ENCODE data around the gene CGNL1. TPM values are rescaled to one million over a fixed set of nuclear protein-coding genes. Genes with fewer than 3 reads are reported as not detected.

CGNL1 gene, protein sequence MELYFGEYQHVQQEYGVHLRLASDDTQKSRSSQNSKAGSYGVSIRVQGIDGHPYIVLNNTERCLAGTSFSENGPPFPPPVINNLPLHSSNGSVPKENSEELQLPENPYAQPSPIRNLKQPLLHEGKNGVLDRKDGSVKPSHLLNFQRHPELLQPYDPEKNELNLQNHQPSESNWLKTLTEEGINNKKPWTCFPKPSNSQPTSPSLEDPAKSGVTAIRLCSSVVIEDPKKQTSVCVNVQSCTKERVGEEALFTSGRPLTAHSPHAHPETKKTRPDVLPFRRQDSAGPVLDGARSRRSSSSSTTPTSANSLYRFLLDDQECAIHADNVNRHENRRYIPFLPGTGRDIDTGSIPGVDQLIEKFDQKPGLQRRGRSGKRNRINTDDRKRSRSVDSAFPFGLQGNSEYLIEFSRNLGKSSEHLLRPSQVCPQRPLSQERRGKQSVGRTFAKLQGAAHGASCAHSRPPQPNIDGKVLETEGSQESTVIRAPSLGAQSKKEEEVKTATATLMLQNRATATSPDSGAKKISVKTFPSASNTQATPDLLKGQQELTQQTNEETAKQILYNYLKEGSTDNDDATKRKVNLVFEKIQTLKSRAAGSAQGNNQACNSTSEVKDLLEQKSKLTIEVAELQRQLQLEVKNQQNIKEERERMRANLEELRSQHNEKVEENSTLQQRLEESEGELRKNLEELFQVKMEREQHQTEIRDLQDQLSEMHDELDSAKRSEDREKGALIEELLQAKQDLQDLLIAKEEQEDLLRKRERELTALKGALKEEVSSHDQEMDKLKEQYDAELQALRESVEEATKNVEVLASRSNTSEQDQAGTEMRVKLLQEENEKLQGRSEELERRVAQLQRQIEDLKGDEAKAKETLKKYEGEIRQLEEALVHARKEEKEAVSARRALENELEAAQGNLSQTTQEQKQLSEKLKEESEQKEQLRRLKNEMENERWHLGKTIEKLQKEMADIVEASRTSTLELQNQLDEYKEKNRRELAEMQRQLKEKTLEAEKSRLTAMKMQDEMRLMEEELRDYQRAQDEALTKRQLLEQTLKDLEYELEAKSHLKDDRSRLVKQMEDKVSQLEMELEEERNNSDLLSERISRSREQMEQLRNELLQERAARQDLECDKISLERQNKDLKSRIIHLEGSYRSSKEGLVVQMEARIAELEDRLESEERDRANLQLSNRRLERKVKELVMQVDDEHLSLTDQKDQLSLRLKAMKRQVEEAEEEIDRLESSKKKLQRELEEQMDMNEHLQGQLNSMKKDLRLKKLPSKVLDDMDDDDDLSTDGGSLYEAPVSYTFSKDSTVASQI
- total RNA-seq (2021) = 32.5 and 34.6 TPM in 2 replicates
- long read RNA-seq, full-length matches to known transcripts = 1 of 81 reads
- long read RNA-seq, partial matches to known transcripts = 58 of 81 reads
- long read RNA-seq, other reads (novel, unspliced or antisense) = 22 of 81 reads

DNA sequence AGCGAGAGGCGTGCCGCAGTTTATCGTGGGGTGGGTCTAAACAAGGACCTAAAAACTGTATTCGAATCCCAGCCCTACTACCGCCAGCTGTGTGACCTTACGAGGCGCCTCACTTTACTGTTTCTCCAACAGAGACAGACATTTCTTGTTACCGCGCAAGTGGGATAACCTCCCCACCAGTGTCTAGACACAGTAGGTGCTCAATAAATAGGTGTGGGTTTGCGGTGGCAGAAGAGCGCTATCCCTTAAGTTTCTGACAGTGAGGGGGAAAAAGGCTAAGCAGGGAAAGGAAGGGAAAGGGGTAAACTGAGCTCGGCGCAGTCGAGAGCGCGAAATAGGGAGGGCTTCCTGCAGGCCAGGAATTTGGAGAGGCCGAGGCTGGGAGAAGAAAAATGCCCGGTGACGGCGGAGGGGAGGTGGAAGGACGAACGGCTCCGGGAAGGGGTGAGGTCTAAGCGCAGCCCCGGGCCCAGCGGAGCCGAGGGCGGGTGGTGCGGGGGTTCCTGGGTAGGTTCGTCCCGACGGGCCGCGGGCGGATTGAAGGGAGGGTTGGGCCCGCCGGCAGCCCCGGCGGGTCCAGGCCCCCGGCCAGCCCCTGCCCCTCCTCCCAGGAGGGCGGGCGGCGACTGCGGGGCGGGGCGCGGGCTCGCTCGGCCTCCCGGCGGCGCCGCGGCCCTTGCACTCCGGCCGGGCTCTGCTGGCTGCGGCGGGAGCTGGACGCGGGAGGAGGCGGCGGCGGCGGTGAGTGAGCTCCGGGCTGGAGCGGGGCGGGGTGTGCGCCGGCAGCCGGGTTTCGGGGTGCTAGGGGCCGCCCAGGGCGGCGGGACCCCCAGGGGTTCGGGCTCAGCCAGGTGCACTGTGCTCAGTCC, at the start of gene CGNL1:
TSS of gene CGNL1 (plus strand) at position 679 of the 869 bp plus-strand sequence. CDS start 61,495 bp downstream, outside the sequence.
- peak within 1 kb of the TSS; percentile 40 for H2AFZ ChIP-seq (ENCODE audit: low read length)
- DNase-seq = peak; percentile 58
- H3K79me2 ChIP-seq (ENCODE audit: insufficient read depth, low read length) = no peaks in the 10 kb centered on the region; the same call in 1 of the 2 replicates
- no peak within 1 kb of the TSS for H2BK20ac ChIP-seq (ENCODE audit: low read depth, low read length, poor library complexity, severe bottlenecking)
- H3K36me3 Mint-ChIP-seq (ENCODE audit: insufficient read depth in 1 of 3, low read depth in 3 of 3) = peaks cover 0 to 2% (median 0%) of the 10 kb centered on the region in 3 experiments; a peak in 2 of 7 replicates
- H3T11ph ChIP-seq (ENCODE audit: low read length) = no peak within 1 kb of the TSS
- H2BK5ac ChIP-seq (ENCODE audit: insufficient read length, low read length) = no peak within 1 kb of the TSS
- no peak within 1 kb of the TSS for H2BK15ac ChIP-seq (ENCODE audit: low read depth, low read length)
- H3K27ac Mint-ChIP-seq = peak within 1 kb of the TSS in 1 of 3 experiments; percentile 85; a peak in 4 of 7 replicates
- no peak within 1 kb of the TSS for H4K91ac ChIP-seq (ENCODE audit: insufficient read length, low read depth, low read length)
- no peak within 1 kb of the TSS for H4K8ac ChIP-seq (replicated peaks; ENCODE audit: insufficient read length, low read depth, low read length)
- H3K4me1 Mint-ChIP-seq = peaks cover 44 to 59% of the 10 kb centered on the region in 2 experiments
- peaks cover 14% of the 10 kb centered on the region for H3K23me2 ChIP-seq (ENCODE audit: insufficient read length, low read depth, low read length, poor library complexity, severe bottlenecking)
- H3K4ac ChIP-seq (ENCODE audit: low read depth, low read length) = no peak within 1 kb of the TSS
- H3K56ac ChIP-seq (ENCODE audit: insufficient read length, low read depth, low read length) = no peak within 1 kb of the TSS
- no peaks in the 10 kb centered on the region for H3K79me1 ChIP-seq (ENCODE audit: insufficient read depth, low read depth, low read length, poor library complexity, severe bottlenecking)
- H2AK5ac ChIP-seq (ENCODE audit: insufficient read length, low read length) = no peak within 1 kb of the TSS
- peaks cover 33% of the 10 kb centered on the region for H3K27me3 Mint-ChIP-seq (ENCODE audit: low read depth)
- H3K4me1 ChIP-seq (ENCODE audit: insufficient read depth, low read length) = peaks cover 3% of the 10 kb centered on the region; the same call in 1 of the 2 replicates
- TF ChIP-seq, protein P1, sequence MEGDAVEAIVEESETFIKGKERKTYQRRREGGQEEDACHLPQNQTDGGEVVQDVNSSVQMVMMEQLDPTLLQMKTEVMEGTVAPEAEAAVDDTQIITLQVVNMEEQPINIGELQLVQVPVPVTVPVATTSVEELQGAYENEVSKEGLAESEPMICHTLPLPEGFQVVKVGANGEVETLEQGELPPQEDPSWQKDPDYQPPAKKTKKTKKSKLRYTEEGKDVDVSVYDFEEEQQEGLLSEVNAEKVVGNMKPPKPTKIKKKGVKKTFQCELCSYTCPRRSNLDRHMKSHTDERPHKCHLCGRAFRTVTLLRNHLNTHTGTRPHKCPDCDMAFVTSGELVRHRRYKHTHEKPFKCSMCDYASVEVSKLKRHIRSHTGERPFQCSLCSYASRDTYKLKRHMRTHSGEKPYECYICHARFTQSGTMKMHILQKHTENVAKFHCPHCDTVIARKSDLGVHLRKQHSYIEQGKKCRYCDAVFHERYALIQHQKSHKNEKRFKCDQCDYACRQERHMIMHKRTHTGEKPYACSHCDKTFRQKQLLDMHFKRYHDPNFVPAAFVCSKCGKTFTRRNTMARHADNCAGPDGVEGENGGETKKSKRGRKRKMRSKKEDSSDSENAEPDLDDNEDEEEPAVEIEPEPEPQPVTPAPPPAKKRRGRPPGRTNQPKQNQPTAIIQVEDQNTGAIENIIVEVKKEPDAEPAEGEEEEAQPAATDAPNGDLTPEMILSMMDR (conservative IDR thresholded peaks at IDR 0.05) = no peak
- no peaks in the 10 kb centered on the region; the same call in 1 of the 2 replicates for H3K27me3 ChIP-seq (ENCODE audit: insufficient read depth, low read length)
- WGBS (ENCODE audit: extremely low coverage, insufficient read length, low lambda C conversion rate) = no CpG with 5 or more reads among the region's 76 CpGs
- peak within 1 kb of the TSS; percentile 62 for H3K14ac ChIP-seq (ENCODE audit: insufficient read depth, low read length)
- H4K20me1 ChIP-seq (ENCODE audit: control insufficient read depth, insufficient read depth, insufficient read length) = no peaks in the 10 kb centered on the region
- H3K4me3 Mint-ChIP-seq = peak within 1 kb of the TSS; percentile 79 to 91
- peak within 1 kb of the TSS; percentile 68 for H2BK12ac ChIP-seq (ENCODE audit: insufficient read length, low read depth, low read length)
- H2BK120ac ChIP-seq (ENCODE audit: low read depth, low read length, poor library complexity, severe bottlenecking) = no peak within 1 kb of the TSS
- no peak within 1 kb of the TSS for H4K5ac ChIP-seq (ENCODE audit: insufficient read length, low read depth, low read length)
- H3K23ac ChIP-seq (ENCODE audit: insufficient read length, low read depth, low read length) = no peak within 1 kb of the TSS
- H3K18ac ChIP-seq (ENCODE audit: insufficient read length, low read depth, low read length) = peak within 1 kb of the TSS; percentile 68
- no peaks in the 10 kb centered on the region for H3K9me3 ChIP-seq (ENCODE audit: control insufficient read depth, low read depth, low read length)
- peaks cover 0 to 3% of the 10 kb centered on the region in 2 experiments; a peak in 1 of 5 replicates for H3K9me3 Mint-ChIP-seq
- no peak within 1 kb of the TSS for H3K27ac ChIP-seq (ENCODE audit: insufficient read length, low read depth, low read length)
- H3K9ac ChIP-seq (ENCODE audit: extremely low read depth, insufficient read length, low read length) = peak within 1 kb of the TSS; percentile 29
- peak within 1 kb of the TSS; percentile 90 for H3K4me2 ChIP-seq (ENCODE audit: insufficient read depth, insufficient read length, low read length)
